HG02571 (cell line): Measurements from ENCODE around the gene SMIM41.

Source experiments
- ATAC-seq: cut with Tn5 transposase; IDR thresholded peaks from one replicate; pipeline ENCODE4 v1.9.1; 2021; ENCODE audit warnings: mild to moderate bottlenecking, moderate library complexity; ENCODE audit not compliant: unreplicated experiment

The SMIM41 gene

DNA sequence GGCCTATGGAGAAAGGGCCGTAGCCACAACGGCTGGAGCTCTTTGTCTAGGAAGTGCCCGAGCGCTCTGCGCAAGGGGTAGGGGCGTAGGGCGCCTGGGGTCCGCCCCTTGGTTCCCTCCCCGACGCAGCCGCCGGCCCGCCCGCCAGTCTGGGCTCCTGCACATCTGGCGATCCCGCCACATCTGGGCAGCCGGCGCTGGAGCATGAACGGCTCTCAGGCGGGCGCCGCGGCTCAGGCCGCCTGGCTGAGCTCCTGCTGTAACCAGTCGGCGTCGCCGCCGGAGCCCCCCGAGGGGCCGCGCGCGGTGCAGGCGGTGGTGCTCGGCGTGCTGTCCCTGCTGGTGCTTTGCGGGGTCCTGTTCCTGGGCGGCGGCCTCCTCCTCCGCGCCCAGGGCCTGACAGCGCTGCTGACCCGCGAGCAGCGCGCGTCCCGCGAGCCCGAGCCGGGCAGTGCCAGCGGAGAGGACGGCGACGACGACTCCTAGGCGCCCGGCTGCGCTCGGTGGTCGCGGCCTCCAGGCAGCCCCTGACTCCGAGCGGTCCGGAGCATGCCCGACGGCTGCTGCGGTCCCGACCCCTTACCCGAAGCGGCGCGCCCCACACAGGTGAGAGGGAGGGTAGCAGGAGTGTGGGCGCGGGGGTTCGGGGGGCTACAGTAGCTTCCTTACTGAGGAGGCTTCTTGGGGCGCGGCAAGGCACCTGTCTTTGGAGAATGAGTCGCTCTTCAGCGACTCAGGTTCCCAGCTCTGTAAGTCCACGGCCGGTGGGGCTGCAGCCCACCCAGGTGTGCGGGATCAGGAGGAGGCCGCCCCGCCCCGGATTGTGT lies at the start of gene SMIM41:
SMIM41 (plus strand) TSS at position 129 of the 827 bp plus-strand sequence; CDS start at position 205, 76 bp downstream.
- no peak for ATAC-seq

DNA sequence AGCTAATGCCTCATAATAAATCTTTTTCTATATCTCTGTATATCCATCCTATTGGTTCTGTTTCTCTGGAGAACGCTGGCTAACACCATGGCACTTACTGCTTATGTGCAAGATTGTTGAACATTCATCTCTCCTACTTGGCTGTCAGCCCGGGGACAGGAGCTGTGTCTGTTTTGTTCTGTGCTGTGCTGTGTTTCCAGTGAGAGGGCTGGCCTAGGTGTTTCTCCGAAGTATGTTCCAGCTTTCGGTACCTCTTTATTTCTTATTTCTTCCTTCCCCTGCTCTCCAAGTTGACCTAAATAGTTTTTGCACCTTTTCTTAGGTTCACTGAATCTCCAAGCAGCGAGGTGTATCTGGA lies 47.1 kb upstream of the SMIM41 start:
- no peak for ATAC-seq

GRCh38 chr12:52032804-52033445 lies 46.6 kb upstream of the SMIM41 start:
- ATAC-seq = peak; percentile 91

DNA sequence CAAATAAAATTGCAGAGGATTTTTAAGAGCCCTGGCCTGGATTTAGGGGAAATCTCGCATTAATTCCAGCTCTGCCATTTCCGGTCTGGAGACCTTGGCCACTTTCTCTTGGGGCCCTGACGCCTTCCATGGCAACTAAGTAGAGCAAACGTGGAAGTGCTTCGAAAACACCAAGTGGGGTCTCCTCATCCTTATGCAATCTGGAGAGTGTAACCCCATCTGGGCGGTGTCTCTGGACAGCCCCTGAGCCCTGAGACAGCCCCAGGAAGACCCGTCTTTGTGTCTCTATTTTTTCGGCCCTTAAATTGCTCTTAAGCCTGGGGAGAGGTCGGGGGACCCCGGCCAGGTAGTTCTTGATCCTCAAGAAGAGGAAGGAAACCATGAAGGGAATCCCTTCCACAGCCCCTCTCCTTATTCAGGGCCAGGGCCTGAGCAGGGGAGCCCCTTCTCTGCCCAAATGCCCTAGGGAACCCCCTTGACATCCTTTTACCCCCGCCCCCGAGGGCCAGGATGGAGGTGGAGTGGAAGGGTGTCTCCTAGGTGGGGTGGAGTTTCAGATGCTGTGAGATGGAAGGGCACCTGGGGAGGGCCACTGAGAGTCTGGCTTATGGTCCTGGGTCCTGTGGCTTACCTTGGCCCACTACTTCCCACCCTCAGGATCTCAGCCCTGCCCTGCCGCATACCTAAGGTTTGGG lies 45.9 kb upstream of the SMIM41 start:
- ATAC-seq = no peak

- no peak for ATAC-seq
Observed at GRCh38 chr12:52035190-52035589, 44.3 kb upstream of the SMIM41 start.

- no peak for ATAC-seq
Observed at GRCh38 chr12:52035926-52036325, 43.6 kb upstream of the SMIM41 start.

- peak; percentile 39 for ATAC-seq
Observed at GRCh38 chr12:52036587-52037171, 42.8 kb upstream of the SMIM41 start.

DNA sequence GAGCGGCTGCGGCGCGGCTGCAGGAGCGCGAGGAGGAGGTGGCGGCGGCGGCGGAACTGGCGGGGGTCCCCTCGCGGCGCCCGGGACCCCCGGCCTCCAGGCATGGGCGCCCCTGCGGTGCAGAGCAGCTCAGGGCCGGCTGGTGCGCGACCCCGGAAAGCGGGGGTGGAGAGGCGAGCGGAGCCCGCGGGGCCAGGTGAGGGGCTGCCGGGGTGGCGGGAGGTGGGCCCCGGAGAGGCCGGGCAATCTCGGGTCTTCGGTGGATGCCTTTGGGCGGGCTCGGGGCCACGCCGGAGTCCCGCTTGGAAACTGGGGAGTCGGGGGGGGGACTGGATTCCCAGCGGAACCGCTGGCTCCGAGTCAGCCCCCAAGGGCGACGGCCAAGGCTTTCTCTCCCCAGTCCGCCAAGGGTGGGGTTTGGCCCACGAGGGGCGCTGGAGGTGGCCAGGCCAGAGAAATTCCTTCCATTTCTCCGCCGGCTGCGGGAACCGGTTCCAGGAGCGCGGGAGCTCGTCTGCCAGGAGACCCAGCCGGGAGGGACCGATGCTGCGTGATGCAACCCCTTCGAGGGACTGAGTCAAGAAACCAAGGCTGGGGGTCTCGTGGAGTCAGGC lies 42.1 kb upstream of the SMIM41 start:
- no peak for ATAC-seq

- no peak for ATAC-seq
Observed at GRCh38 chr12:52038447-52038846, 41.1 kb upstream of the SMIM41 start.

DNA sequence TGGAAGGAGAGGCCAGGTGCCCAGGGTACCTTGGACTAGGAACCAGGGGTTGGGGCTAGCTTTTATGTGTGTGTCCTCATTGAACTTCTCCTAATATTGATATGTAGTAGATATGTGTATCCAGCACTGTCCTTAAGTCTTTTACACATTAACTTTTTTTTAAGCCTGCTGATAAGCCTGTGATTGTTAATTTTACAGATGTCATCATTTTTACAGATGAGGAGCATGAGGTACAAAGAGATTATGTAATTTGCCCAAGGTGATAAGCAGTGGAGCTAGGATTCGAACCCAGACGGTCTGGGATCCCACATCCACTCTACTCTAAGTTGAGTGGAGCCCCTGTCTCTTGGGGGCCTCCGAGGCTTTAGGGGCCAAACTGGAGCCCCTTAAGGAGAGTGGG lies 38.5 kb upstream of the SMIM41 start:
- no peak for ATAC-seq

DNA sequence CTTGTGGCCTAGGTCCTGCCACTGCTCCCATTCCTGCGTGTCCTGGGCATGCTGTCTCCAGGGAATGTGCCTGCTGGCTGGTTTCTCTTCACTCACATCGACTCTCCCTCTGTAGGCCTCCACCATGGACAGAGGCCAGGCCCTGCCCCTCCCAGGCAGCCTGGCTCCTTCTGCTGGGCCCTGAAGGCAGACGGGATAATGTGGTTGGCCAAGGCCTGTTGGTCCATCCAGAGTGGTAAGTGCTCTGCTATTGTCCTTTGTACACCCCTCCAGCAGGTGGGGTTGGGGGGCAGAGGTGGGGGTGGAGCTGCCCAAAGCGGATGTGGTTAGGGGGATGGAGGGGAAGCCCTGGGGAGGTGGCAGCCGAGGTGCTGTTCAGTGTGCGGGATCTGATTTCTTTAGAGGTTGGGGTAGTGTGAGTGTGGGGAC lies 37.8 kb upstream of the SMIM41 start:
- no peak for ATAC-seq

- ATAC-seq = no peak
Observed at GRCh38 chr12:52042706-52043385, 36.7 kb upstream of the SMIM41 start.

DNA sequence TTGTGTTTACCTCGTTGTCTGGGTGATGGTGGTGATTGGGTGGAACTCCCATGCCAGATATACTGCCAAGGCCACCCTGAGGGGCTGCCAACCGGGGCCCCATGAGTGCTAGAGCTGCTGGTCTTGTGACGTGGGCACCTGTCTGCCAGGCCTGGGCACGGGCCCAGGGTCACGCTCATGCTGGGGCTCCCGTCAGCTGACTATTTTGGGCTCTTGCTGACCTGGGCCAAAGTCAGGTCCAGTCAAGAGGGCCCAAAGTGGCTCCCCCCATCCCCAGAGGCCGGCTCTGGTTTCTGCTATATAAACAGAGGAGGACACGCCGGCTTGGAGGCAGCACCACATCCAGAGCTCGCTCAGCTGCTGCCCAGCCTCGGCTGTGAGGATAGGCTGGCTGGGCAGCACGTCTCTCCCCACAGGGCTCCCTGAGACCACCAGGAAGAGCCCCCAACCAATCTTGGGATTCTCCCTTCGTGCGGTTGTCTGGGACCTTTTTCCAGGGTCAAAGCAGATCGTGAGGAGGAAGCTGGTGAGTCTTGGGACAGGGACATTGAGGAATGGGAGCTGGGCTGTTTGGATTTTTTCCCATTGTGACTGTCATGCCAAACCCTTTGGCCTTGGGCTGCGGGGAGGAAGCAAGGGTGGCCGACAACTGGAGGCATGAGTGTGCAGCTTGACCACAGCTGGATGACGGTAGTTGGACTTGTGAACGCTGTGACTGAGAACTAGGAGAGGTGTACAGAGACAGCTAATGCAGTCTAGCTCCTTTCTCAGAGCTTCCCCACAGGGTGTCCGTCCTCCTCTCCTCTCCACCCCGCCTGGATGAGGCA lies 35.9 kb upstream of the SMIM41 start:
- no peak for ATAC-seq

GRCh38 chr12:52044292-52044983 lies 35.1 kb upstream of the SMIM41 start:
- ATAC-seq = no peak

DNA sequence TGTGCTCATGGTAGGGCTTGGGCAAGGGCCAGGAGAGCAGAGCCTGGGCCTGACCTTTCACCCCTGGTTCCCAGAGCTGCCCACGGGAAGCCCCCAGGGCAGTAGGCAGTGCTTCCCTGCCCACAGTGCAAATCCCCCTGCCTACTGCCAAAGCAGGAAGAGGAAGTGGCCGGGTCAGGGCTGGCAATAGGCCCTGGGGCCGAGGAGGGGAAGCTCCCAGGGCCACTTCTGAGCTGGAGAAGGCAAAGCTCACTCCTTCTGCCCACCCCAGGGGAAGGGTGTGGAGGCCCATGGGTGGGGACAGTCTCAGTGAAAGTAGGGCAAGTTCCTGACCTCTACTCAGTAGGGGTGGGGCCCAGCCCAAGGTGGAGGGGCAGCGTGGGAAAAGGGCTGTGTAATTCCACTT lies 33.7 kb upstream of the SMIM41 start:
- no peak for ATAC-seq

- ATAC-seq = no peak
Observed at GRCh38 chr12:52046859-52047258, 32.6 kb upstream of the SMIM41 start.

GRCh38 chr12:52049286-52049685 lies 30.2 kb upstream of the SMIM41 start:
- ATAC-seq = no peak

GRCh38 chr12:52049688-52050087 lies 29.8 kb upstream of the SMIM41 start:
- no peak for ATAC-seq
